Activated T-helper 1 cell treated with Interleukin-2 at 50 U/mL for 16 hours (primary cell): Measurements from ENCODE around the gene ASTL.
"Not testable (repeated sequence)": the region's sequence is repeated elsewhere in the genome, so short reads cannot be mapped to it uniquely, and the experiment has no call there.

Experiments used
- DNase-seq: peaks from one replicate; pipeline ENCODE4 v3.0.0-alpha.2; 2020; ENCODE audit warnings: low read depth

The ASTL gene

GRCh38 chr2:96138179-96139145, at the start of gene ASTL:
Gene ASTL (minus strand): TSS chr2:96138502. CDS start chr2:96138436, 66 bp downstream.
- no peak for DNase-seq

GRCh38 chr2:96186562-96186961, 48.3 kb upstream of the ASTL start:
- no peak for DNase-seq

- no peak for DNase-seq
Observed at GRCh38 chr2:96185516-96185915, 47.2 kb upstream of the ASTL start.

GRCh38 chr2:96184989-96185388, 46.7 kb upstream of the ASTL start:
- DNase-seq = no peak

- no peak for DNase-seq
Observed at GRCh38 chr2:96184188-96184587, 45.9 kb upstream of the ASTL start.

GRCh38 chr2:96181529-96181928, 43.2 kb upstream of the ASTL start:
- DNase-seq = no peak

GRCh38 chr2:96180521-96180920, 42.2 kb upstream of the ASTL start:
- DNase-seq = no peak

GRCh38 chr2:96180002-96180401, 41.7 kb upstream of the ASTL start:
- DNase-seq = no peak

- DNase-seq = no peak
Observed at GRCh38 chr2:96176661-96177060, 38.4 kb upstream of the ASTL start.

- no peak for DNase-seq
Observed at GRCh38 chr2:96175951-96176350, 37.6 kb upstream of the ASTL start.

GRCh38 chr2:96174251-96175144, 36.2 kb upstream of the ASTL start:
- peak; percentile 69 for DNase-seq

- DNase-seq = no peak
Observed at GRCh38 chr2:96171831-96172230, 33.5 kb upstream of the ASTL start.

GRCh38 chr2:96170626-96171025, 32.3 kb upstream of the ASTL start:
- DNase-seq = no peak

GRCh38 chr2:96169868-96170507, 31.7 kb upstream of the ASTL start:
- no peak for DNase-seq

GRCh38 chr2:96167407-96168013, 29.2 kb upstream of the ASTL start:
- DNase-seq = no peak

GRCh38 chr2:96164459-96165184, 26.3 kb upstream of the ASTL start:
- DNase-seq = no peak

GRCh38 chr2:96163768-96164429, 25.6 kb upstream of the ASTL start:
- DNase-seq = no peak

GRCh38 chr2:96163415-96163767, 25.1 kb upstream of the ASTL start:
- DNase-seq = no peak

GRCh38 chr2:96161898-96162297, 23.6 kb upstream of the ASTL start:
- DNase-seq = no peak

- DNase-seq = not testable (repeated sequence)
Observed at GRCh38 chr2:96160366-96160765, 22.1 kb upstream of the ASTL start.
